ENCODE measurements around the gene NDUFC1.
"Not testable (repeated sequence)": the region's sequence is repeated elsewhere in the genome, so short reads cannot be mapped to it uniquely, and the experiment has no call there.

Gene NDUFC1

DNA sequence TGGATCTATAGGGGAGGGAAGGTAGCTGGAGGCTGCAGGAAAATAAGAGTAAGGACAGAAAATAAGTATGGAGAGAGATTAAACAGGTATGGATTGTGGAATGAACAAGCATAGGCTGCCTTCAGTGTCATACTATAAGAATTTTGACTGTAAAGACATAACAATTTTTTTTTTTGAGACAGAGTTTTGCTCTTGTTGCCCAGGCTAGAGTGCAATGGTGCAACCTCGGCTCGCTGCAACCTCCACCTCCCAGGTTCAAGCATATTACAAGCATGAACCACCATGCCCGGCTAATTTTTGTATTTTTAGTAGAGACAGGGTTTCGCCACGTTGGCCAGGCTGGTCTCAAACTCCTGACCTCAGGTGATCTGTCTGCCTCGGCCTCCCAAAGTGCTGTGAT lies 46.7 kb downstream of the NDUFC1 start:
- FAIRE-seq: not testable (repeated sequence)

GRCh38 chr4:139253713-139254112 lies 48.6 kb downstream of the NDUFC1 start:
- no peak for FAIRE-seq

More for the DNA sequence above, 46.7 kb downstream of the NDUFC1 start:
- DNase-seq (ENCODE audit: insufficient read length, low spot score): not testable (repeated sequence)

DNA sequence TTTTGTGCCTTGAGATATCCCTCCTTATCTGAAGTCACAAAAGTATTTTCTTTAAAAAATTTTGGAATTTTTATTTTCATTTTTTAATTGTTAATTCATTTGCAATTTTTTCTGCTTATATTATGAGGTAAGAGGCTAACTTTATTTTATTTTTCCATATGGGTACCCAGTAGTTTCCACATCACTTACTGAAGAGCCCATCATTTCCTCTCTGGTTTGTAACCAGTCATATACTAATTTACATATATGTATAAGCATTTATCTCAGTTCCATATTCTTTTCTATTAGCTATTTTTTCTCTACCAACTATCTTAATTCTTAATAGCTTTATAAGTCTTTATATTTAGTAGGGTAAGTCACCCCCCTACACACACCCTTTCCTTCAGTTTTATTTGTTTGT lies 49.2 kb downstream of the NDUFC1 start:
- no peak for DNase-seq (ENCODE audit: insufficient read length, low spot score)
- no peak for FAIRE-seq

More at GRCh38 chr4:139253713-139254112, 48.6 kb downstream of the NDUFC1 start:
- DNase-seq (ENCODE audit: insufficient read length, low spot score): no peak

DNA sequence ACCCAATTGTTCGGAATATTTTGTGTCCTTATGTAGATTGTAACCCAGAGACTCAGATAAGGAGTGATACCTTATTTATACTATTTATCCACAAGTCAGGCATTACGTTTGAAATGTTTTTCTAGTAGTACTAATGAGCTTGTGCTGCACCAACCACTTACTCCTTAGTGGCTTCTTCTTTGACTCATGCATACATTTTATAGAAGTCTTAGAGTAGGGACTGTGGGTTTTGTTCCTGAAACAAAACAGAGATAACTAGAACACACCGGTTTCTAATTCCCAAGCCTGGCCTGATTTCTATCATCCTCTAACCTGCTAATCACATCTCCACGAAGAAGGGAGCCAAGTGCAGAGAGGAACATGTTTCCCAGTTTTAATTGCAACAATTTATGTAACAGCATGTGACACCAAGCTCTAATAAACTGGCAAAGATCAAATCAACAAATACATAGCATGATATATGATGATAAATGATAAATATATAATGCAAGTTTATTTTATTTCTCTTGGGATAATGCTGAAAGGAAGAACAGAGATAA lies 54.5 kb downstream of the NDUFC1 start:
- FAIRE-seq (no peak), DNase-seq (ENCODE audit: insufficient read length, low spot score) (no peak)

DNA sequence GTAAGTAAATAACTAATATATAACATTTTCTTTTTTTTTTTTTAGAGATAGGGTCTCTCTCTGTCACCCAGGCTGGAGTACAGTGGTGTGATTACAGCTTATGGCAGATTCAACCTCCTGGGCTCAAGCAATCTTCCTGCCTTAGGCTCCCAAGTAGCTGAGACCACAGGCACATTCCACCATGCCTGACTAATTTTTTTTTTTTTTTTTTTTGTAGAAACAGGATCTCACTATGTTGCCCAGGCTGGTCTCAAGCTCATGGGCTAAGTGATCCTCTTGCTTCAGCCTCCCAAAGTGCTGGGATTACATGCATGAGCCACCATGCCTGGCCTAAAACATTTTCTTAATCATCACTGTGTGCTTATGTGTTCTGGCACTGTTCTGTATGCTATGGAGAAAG lies 55.0 kb downstream of the NDUFC1 start:
- no peak for DNase-seq (ENCODE audit: insufficient read length, low spot score)
- no peak for FAIRE-seq

DNA sequence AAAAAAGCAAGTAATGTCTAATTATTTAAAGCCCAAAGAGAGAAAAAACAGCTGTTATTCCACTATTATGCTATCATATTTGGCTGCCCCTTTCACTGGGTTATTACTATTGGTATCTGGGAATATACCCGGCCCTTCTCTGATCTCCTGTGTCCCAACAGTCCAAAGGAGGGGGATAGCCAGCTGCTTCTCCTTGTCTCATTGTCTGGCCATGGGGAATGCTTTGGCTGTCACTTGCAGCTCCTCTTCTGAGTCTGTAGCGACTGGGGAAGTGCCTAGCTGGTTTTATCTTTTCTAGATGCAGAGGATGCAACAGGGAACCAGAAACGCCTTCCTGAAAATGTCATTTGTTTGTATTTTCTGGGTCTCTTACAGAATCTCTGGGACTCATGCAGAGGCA lies 56.1 kb downstream of the NDUFC1 start:
- FAIRE-seq: no peak
- DNase-seq (ENCODE audit: insufficient read length, low spot score): no peak

DNA sequence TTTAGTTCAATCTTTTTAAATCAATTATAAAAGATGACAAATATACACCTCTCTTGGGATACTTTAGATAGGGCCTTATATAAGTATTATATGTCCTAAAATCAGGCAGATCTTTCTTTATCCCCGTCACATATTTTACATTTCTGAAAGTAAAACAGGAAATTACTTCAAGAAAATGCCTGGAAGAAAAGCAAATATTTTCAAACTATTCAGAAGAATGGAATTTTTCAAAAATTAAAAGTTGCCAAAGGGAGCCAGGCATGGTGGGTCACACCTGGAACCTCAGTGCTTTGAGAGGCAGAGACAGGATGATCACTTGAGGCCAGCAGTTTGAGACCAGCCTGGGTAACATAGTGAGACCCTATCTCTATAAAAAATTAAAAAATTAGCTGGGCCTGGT lies 56.7 kb downstream of the NDUFC1 start:
- DNase-seq (ENCODE audit: insufficient read length, low spot score) (no peak), FAIRE-seq (no peak)

GRCh38 chr4:139243448-139244365 lies 58.6 kb downstream of the NDUFC1 start:
- FAIRE-seq (no peak), DNase-seq (ENCODE audit: insufficient read length, low spot score) (no peak)

DNA sequence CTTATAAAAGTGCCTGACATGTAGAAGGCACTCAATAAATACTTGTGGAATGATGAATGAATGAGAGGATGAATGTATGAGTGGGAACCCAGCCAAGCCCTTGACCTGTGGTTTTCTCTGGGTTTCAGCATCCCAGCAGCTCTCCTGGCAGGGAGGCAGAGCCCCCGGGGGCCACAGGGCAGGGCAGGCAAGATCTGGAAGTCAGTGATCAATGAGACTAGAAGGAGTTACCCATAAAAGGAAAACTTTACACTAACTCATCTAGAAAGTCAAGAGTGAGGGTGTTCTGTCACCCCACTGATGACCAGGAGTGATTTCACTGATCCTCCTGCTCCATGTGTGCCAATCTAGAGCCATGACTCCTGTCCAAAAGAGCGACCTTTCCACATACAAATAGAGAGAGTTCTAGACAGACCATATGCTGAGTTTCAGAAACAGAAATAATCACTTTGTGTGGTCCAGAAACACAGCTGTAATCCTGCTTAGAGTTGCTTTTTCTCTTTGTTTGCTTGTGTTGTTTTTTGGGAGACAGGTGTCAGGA lies 59.7 kb downstream of the NDUFC1 start:
- FAIRE-seq (no peak), DNase-seq (ENCODE audit: insufficient read length, low spot score) (no peak)

DNA sequence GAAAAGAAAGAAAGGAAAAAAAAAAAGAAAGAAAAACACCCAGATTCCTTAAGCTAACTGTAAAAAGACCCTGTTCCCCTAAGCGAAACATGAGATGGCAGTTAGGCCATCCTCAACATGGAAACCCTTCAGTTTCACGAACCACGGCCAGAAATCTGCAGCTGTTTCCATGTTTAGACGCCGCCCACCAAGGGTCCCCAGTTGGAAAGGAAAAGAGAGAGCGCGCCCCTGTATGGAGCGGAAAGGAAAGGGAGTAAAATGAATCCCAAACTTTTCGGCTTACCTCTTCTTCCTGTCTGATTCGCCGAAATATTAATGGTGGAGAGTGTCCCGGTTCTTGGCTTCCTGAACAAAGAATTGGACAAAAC lies 60.5 kb downstream of the NDUFC1 start:
- no peak for DNase-seq (ENCODE audit: insufficient read length, low spot score)
- FAIRE-seq: no peak

DNA sequence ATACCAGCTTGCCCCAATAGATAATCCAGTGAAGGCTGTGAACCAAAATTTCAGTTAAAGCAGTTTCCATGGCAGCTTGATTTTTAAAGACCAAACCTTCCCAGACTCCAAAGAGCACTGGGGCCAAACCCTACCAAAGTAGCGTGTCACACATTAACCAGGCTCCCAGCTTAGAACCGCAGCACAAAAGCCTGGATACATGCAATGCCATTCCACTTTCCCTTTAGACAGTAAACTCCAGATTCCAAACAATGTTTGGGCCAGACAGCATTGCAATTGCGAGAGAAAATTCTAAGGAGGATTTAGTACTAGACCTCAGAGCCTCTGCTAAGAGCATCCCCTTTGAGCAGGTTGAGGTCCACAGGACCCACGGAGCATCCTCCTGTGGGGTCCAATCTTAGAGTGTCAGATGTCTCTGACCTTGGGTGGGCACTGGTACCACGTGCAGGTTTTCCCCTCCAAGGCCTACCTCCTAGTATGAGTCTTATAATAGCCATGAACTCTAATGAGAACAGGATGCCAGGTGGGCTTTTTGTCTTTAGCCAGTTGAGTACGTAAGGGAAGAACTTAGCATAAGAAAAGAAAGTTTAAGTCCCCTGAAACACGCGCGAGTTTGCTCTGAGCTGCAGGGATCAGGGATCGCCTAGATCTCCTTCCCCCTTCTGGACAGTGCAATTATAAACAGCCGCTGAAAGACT lies 61.0 kb downstream of the NDUFC1 start:
- DNase-seq (ENCODE audit: insufficient read length, low spot score) (no peak), FAIRE-seq (no peak)

Data from GM19239 (cell line).